Mesodermal cell (in vitro differentiated cells): Measurements from ENCODE around the gene CACNA1A.
"Not testable (repeated sequence)": the region's sequence is repeated elsewhere in the genome, so short reads cannot be mapped to it uniquely, and the experiment has no call there.

ENCODE experiments used
- H3K27ac ChIP-seq: 2 replicates; pipeline ENCODE4 v1.7.0; 2013; ENCODE audit warnings: mild to moderate bottlenecking, low read depth, low read length, moderate library complexity; ENCODE audit not compliant: severe bottlenecking
- H3K36me3 ChIP-seq: 2 replicates; pipeline ENCODE4 v1.7.1; 2013; ENCODE audit warnings: mild to moderate bottlenecking, low read length, moderate library complexity; ENCODE audit not compliant: control insufficient read depth, insufficient read depth
- H3K4me1 ChIP-seq: one replicate; pipeline ENCODE4 v1.7.1; 2013; ENCODE audit warnings: mild to moderate bottlenecking, low read length; ENCODE audit not compliant: insufficient read depth, control insufficient read depth, poor library complexity, severe bottlenecking
- H3K4me3 ChIP-seq: 2 replicates; pipeline ENCODE4 v1.7.0; 2013; ENCODE audit warnings: low read length, control low read depth, mild to moderate bottlenecking; ENCODE audit not compliant: insufficient read depth, poor library complexity, severe bottlenecking; ENCODE audit errors: extremely low read depth
- H3K9me3 ChIP-seq: 2 replicates; pipeline ENCODE4 v1.7.1; 2013; ENCODE audit warnings: mild to moderate bottlenecking, low read length, moderate library complexity; ENCODE audit not compliant: control insufficient read depth
- WGBS, 2 experiments: methylation state at CpG; one replicate each; pipeline ENCODE4 v1.1.5; 2013; ENCODE audit warnings: missing lambda C conversion rate in 2 of 2; ENCODE audit not compliant: insufficient coverage in 2 of 2; 5-methylcytosine and 5-hydroxymethylcytosine counted together

Gene CACNA1A

DNA sequence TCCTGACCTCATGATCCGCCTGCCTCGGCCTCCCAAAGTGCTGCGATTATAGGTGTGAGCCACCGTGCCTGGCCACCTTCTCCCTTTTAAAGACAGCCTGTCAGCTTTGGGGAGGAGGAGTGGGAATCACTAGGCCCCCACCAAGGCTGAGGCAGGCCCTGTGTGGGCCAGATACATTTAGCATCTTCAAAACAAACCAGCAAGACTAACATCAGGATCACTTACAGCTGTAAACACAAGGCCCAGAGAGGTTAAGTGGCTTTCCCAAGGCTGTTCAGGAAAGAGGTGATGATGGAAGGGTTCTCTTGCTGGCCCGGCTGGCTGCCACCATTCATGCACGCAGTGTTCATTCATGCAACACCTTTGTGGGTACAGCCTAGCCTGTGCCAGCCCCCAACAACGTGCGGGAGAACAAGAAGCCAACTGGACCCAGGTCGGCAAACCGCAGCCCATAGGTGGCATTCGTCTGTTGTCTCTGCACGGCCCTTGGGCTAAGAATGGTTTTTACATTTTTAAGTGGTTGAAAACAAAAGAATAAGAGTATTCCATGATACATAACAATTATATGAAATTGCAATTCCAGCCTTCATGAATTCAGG is 333.0 kb downstream of the CACNA1A start:
- 97 to 100% methylated on average over 6 to 9 of the region's 12 CpGs for WGBS, 2 experiments
- Histone ChIP-seq H3K27ac (no peak overlapping the region), H3K9me3 (no peaks in the 10 kb centered on the region), H3K4me3 (no peak overlapping the region), H3K4me1 (peaks cover 18% of the 10 kb centered on the region), H3K36me3 (no peaks in the 10 kb centered on the region)

- peak overlapping the region; percentile 36 for H3K27ac ChIP-seq
- H3K4me1 ChIP-seq = peaks cover 18% of the 10 kb centered on the region
- 86 to 90% methylated on average over 5 to 7 of the region's 18 CpGs for WGBS, 2 experiments
- H3K9me3 ChIP-seq = no peaks in the 10 kb centered on the region
- H3K36me3 ChIP-seq = no peaks in the 10 kb centered on the region
- H3K4me3 ChIP-seq = no peak overlapping the region
These were observed 333.7 kb downstream of the CACNA1A start for GRCh38 chr19:13172346-13173138.

DNA sequence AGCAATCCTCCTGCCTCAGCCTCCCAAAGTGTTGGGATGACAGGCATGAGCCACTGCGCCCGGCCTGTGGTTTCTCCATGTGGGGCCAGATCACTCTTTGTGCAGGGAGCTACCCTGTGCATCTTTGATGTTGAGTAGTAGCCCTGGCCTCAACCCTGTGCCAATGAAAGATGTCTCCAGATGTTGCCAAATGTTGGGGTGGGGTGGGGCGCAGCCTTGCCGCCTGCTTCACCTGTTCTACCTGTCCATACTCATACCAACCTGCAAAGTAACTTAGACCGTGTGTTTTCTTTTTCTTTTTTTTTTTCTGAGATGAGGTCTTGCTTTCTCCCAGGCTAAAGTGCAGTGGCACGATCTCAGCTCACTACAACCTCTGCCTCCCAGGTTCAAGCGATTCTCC is 335.1 kb downstream of the CACNA1A start:
- Histone ChIP-seq H3K4me3 (no peak overlapping the region), H3K9me3 (no peaks in the 10 kb centered on the region), H3K27ac (no peak overlapping the region), H3K4me1 (peaks cover 24% of the 10 kb centered on the region), H3K36me3 (no peaks in the 10 kb centered on the region)
- WGBS, 2 experiments = 94 to 100% methylated on average over 3 to 6 of the region's 7 CpGs

- Histone ChIP-seq H3K9me3 (no peaks in the 10 kb centered on the region), H3K27ac (no peak overlapping the region), H3K4me1 (peaks cover 37% of the 10 kb centered on the region), H3K36me3 (no peaks in the 10 kb centered on the region), H3K4me3 (no peak overlapping the region)
- WGBS, 2 experiments = 85 to 87% methylated on average over 3 to 4 of the region's 5 CpGs
These were observed 336.5 kb downstream of the CACNA1A start for GRCh38 chr19:13169769-13170168.

DNA sequence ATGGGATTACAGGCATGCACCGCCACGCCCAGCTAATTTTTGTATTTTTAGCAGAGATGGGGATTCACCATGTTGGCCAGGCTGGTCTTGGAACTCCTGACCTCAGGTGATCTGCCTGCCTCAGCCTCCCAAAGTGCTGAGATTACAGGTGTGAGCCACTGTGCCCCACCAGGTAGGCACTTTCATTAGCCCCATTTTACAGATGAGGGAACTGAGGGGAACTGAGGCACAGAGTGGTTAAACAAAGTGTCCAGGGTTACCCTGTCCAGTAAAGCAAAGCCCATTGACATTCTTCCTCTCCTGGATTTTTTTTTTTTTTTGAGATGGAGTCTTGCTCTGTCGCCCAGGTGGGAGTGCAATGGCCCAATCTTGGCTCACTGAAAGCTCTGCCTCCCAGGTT is 340.1 kb downstream of the CACNA1A start:
- not testable (repeated sequence) for H3K27ac ChIP-seq, H3K4me3 ChIP-seq, H3K9me3 ChIP-seq, H3K36me3 ChIP-seq
- 82 to 90% methylated on average over 3 of the region's 3 CpGs for WGBS, 2 experiments
- peaks cover 45% of the 10 kb centered on the region for H3K4me1 ChIP-seq

GRCh38 chr19:13165162-13165997 is 340.9 kb downstream of the CACNA1A start:
- Histone ChIP-seq H3K9me3 (no peaks in the 10 kb centered on the region), H3K4me3 (no peak overlapping the region), H3K36me3 (no peaks in the 10 kb centered on the region), H3K27ac (peak overlapping the region; percentile 98), H3K4me1 (peaks cover 45% of the 10 kb centered on the region)
- WGBS, 2 experiments = 71 to 73% methylated on average over 17 to 19 of the region's 19 CpGs

GRCh38 chr19:13164343-13165161 is 341.7 kb downstream of the CACNA1A start:
- Histone ChIP-seq H3K36me3 (no peaks in the 10 kb centered on the region), H3K9me3 (no peaks in the 10 kb centered on the region), H3K27ac (peak overlapping the region; percentile 98), H3K4me3 (peak overlapping the region; percentile 32), H3K4me1 (peaks cover 37% of the 10 kb centered on the region)
- 4% methylated on average over 16 of the region's 19 CpGs for WGBS, 2 experiments

DNA sequence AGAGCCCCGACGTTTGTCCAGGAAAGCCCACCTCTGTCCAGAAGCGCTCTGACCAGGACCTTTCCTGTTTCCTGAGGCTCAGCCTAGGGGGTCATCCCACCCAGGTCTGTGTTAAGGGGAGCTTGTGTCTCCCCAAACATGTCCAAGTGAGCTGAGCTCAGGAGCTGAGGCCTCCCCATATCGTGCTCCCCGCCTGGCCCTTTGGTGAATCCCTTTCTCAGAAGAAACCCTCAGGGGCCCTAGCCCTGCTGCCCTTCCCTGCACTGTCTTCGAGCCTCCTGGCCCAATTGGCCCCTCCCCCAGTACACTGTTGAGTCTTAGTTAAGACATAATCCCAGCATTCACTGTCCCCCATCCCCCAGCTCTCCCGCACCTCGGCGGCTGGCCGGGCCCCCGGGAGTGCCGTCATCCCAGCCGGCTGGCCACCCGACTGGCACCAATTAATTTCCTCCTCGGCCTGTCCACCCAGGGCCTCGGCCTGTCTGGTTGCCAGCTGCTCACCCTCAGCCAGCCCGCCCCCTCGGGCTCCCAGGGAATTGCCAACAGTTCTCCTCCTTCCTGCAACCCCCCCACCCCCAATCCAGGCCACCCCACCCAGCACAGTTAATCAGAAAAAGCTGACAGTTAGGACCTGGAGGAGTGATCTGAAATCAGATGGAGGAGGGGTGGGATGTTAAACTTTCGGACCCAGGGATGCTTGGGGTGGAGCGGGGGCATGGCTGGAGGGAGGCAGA is 342.5 kb downstream of the CACNA1A start:
- no peaks in the 10 kb centered on the region for H3K36me3 ChIP-seq
- 1 to 2% methylated on average over 14 to 19 of the region's 20 CpGs for WGBS, 2 experiments
- no peaks in the 10 kb centered on the region for H3K9me3 ChIP-seq
- H3K27ac ChIP-seq = peak overlapping the region; percentile 98
- H3K4me3 ChIP-seq = peak overlapping the region; percentile 32
- H3K4me1 ChIP-seq = peaks cover 35% of the 10 kb centered on the region

GRCh38 chr19:13162724-13163608 is 343.3 kb downstream of the CACNA1A start:
- Histone ChIP-seq H3K9me3 (no peaks in the 10 kb centered on the region), H3K4me3 (peak overlapping the region; percentile 32), H3K4me1 (peaks cover 35% of the 10 kb centered on the region), H3K27ac (peak overlapping the region; percentile 98), H3K36me3 (no peaks in the 10 kb centered on the region)
- 2 to 3% methylated on average over 35 to 55 of the region's 58 CpGs for WGBS, 2 experiments
